ENCODE measurements around the gene NTN1.
"Not testable (repeated sequence)": the region's sequence is repeated elsewhere in the genome, so short reads cannot be mapped to it uniquely, and the experiment has no call there.

The NTN1 gene

GRCh38 chr17:9090641-9091096, 69.4 kb downstream of the NTN1 start:
- DNase-seq (ENCODE audit: low spot score), result no peak
- TF ChIP-seq, protein P1, sequence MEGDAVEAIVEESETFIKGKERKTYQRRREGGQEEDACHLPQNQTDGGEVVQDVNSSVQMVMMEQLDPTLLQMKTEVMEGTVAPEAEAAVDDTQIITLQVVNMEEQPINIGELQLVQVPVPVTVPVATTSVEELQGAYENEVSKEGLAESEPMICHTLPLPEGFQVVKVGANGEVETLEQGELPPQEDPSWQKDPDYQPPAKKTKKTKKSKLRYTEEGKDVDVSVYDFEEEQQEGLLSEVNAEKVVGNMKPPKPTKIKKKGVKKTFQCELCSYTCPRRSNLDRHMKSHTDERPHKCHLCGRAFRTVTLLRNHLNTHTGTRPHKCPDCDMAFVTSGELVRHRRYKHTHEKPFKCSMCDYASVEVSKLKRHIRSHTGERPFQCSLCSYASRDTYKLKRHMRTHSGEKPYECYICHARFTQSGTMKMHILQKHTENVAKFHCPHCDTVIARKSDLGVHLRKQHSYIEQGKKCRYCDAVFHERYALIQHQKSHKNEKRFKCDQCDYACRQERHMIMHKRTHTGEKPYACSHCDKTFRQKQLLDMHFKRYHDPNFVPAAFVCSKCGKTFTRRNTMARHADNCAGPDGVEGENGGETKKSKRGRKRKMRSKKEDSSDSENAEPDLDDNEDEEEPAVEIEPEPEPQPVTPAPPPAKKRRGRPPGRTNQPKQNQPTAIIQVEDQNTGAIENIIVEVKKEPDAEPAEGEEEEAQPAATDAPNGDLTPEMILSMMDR (IDR thresholded peaks at IDR 0.05; ENCODE audit: extremely low read depth, missing control alignments), result no peak

DNA sequence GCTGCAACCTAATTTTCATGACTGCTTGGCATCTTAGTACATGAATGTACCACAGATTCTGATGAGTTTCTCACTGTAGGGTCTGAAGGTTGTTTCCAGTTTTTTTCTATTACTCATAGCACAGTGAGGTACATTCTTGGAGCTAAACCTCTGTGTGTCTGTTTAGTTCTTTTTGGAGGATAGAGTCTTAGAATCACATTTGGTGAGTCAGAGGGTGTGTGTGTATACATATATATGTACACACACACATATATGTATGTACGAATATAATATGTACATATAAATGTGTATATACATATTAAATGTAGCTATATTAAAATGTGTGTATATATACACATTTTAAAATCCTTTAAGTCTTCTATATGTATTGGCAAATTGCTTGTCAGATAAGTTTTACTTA, 72.9 kb downstream of the NTN1 start:
- TF ChIP-seq, protein P1 (IDR thresholded peaks at IDR 0.05; ENCODE audit: extremely low read depth, missing control alignments), result no peak
- DNase-seq (ENCODE audit: low spot score), result no peak

DNA sequence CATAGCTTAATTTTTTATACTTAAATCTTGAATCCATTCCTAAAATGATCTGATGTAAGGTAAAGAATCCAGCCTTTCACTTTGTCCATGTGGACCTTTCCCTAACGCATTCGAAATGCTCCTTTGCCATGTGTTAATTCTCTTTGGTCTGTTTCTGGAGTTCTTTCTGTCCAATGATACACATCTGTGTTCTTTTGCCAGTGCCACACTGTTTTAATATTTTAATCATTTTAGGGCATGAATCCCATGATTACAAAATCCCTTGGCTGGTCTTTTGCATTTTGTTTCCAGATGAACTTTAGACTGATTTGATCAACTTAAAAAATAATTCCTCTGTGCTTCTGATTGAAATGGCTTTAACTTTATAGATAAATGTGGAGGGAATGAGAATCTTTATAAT, 74.1 kb downstream of the NTN1 start:
- DNase-seq (ENCODE audit: low spot score), result no peak
- TF ChIP-seq, protein P1 (IDR thresholded peaks at IDR 0.05; ENCODE audit: extremely low read depth, missing control alignments), result no peak

DNA sequence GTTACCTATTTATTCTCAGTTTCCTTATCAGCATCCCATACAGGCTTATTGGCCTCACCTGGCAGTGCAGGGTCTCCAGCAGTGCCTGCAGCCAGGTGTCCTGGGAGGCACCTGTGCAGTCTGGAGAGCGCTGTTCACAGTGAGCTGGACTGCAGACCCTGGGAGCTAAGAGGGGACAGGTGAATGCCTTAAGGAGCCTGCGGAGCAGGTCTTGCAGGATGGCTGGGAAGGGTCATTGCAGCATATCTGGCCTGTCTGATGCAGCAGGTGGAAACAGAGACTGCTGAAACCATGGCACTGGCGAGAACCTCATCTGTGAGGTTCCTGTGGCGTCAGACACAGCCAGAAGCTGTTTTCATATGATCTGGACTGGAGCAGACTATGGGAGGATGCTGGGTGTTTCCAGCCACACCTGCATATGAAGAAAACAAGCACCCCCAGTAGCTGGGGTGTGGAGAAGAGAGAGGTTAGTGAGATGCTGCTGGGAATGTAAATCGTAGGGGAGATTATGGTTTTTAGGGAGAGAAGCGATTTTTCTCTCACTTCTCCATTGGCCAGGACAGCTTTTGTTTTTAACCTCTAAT, 77.0 kb downstream of the NTN1 start:
- DNase-seq (ENCODE audit: low spot score), result no peak
- TF ChIP-seq, protein P1 (IDR thresholded peaks at IDR 0.05; ENCODE audit: extremely low read depth, missing control alignments), result no peak

DNA sequence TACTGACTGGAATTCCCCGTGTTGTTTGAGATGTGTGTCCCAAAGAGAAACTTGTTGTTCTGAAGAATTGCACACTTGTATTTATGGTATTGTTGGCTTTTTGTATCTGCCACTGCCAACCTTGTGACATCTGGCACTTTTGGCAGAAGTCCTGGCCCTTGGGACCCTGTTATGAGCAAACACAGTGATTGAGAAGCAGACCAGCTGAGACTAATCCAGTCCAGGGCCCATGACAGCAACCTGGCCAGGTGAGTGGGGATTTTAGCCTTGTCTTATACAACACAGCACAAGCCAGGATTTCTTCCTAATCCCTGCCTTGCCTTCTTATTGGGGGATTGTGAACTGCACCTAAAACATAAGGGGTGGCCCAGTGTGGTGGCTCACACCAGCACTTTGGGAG, 80.0 kb downstream of the NTN1 start:
- TF ChIP-seq, protein P1 (IDR thresholded peaks at IDR 0.05; ENCODE audit: extremely low read depth, missing control alignments), result no peak

GRCh38 chr17:9103193-9103592, 81.9 kb downstream of the NTN1 start:
- not testable (repeated sequence) for DNase-seq (ENCODE audit: low spot score)

More for the DNA sequence above, 80.0 kb downstream of the NTN1 start:
- DNase-seq (ENCODE audit: low spot score), result no peak

DNA sequence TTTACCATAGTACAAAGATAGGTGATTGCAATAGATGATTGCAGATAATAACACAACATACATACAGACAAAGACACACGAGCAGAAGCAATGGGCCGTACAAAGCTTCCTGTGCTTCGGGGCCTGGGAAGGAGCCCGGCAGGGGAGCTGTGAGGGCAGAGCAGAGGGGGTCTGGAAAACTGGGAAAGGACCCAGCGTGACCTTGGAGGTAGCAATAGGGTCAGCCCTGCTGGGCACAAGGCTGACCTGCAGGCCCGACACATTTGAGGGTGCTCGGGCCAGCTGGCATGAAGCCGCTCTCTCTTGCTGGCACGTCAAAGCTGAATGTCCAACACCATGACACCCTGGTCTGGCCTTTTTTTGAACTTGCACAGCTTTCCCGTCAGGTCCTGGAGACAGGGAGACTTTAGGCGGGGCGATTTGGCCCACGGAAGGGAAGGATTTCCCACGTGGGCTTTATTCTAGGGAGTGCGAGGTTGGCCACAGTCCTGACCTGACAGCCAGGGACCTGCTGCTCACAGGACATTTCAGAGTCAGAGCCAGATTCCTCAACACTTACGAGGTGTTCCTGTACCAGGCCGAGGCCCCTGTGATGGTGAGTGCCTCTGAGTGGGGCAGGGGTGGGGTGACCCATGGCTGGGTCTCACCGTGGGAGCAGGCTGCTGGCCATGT, 83.2 kb downstream of the NTN1 start:
- DNase-seq (ENCODE audit: low spot score), result no peak

More for the DNA sequence above, 83.2 kb downstream of the NTN1 start:
- TF ChIP-seq, protein P1 (IDR thresholded peaks at IDR 0.05; ENCODE audit: extremely low read depth, missing control alignments), result no peak

Measured in GM20000 (cell line).